Endothelial cell of umbilical vein (primary cell): ENCODE data around the gene ST8SIA6.

Experiments
- CTCF ChIP-seq, 2 donors: IDR thresholded peaks; 1 replicate in 1 of 2; 2 replicates in 1 of 2; pipeline ENCODE4 v1.5.1; 2011; ENCODE audit warnings: low read length in 2 of 2, mild to moderate bottlenecking in 2 of 2, moderate library complexity in 2 of 2, control low read depth in 1 of 2, inconsistent platforms in 1 of 2, low read depth in 1 of 2; ENCODE audit not compliant: insufficient read depth in 1 of 2; ENCODE audit errors: extremely low read depth in 1 of 2
- EZH2 ChIP-seq: IDR thresholded peaks from 2 replicates; pipeline ENCODE4 v1.6.1; 2012; ENCODE audit warnings: borderline replicate concordance, low read depth, mild to moderate bottlenecking, moderate library complexity, low read length, inconsistent platforms; ENCODE audit not compliant: severe bottlenecking
- FOS ChIP-seq: IDR thresholded peaks from 2 replicates; pipeline ENCODE4 v1.6.1; 2011; ENCODE audit warnings: mild to moderate bottlenecking, low read length, moderate library complexity, borderline replicate concordance; ENCODE audit not compliant: insufficient read depth
- JUN ChIP-seq: IDR thresholded peaks from 2 replicates; pipeline ENCODE4 v1.6.1; 2011; ENCODE audit warnings: borderline replicate concordance, low read depth; ENCODE audit not compliant: insufficient read length, insufficient read depth
- MYC ChIP-seq: IDR thresholded peaks from one replicate; pipeline ENCODE4 v1.6.1; 2011; ENCODE audit warnings: mild to moderate bottlenecking, low read depth, low read length
- POLR2A ChIP-seq: IDR thresholded peaks from 2 replicates; pipeline ENCODE4 v1.6.1; 2012; ENCODE audit warnings: low read depth, mild to moderate bottlenecking, control low read depth, low read length
- POLR2AphosphoS5 ChIP-seq: IDR thresholded peaks from 2 replicates; pipeline ENCODE4 v1.6.1; 2012; ENCODE audit warnings: low read depth, mild to moderate bottlenecking, control low read depth, low read length, moderate library complexity; ENCODE audit not compliant: insufficient read depth

DNA sequence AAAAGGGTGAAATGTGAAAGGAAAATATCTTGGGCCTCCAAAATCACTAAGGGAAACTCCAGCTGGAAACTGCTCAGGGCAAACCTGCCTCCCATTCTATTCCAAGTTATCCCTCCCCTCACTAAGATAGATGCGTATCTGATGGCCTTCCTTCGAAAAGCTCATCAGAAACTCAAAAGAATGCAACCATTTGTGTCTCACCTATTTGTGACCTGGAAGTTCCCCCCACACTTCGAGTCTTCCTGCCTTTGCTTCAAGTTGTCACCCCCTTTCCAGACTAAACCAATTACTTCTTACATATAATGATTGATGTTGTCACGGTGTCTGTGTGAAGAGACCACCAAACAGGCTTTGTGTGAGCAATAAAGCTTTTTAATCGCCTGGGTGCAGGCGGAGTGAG, 69.3 kb downstream of the ST8SIA6 start:
- TF ChIP-seq EZH2 (no peak), CTCF (IDR thresholded peaks at IDR 0.05; ENCODE audit: extremely low read depth in 1 of 2, insufficient read depth in 1 of 2, low read depth in 1 of 2, low read length in 2 of 2) (no peak), POLR2AphosphoS5 (no peak), POLR2A (no peak), MYC (no peak), JUN (no peak), FOS (no peak)
